Effector memory CD4-positive, alpha-beta T cell (primary cell): ENCODE measurements around the gene RTTN.

Experiments
- DNase-seq, 3 donors: peaks; one replicate each; pipeline ENCODE4 v3.0.0-alpha.2; 2020
- H3K27ac ChIP-seq: 2 replicates; pipeline ENCODE4 v1.7.0; 2013; ENCODE audit warnings: mild to moderate bottlenecking, low read length, moderate library complexity; ENCODE audit not compliant: insufficient read depth, poor library complexity, severe bottlenecking
- H3K27me3 ChIP-seq: replicated peaks from 2 replicates; pipeline ENCODE4 v1.7.0; 2013; ENCODE audit warnings: mild to moderate bottlenecking, low read length; ENCODE audit not compliant: insufficient read depth, control insufficient read depth, poor library complexity, severe bottlenecking
- H3K36me3 ChIP-seq: 2 replicates; pipeline ENCODE4 v1.7.0; 2013; ENCODE audit warnings: mild to moderate bottlenecking, low read length, moderate library complexity; ENCODE audit not compliant: control insufficient read depth, insufficient read depth
- H3K4me1 ChIP-seq: 2 replicates; pipeline ENCODE4 v1.7.0; 2013; ENCODE audit warnings: low read length, mild to moderate bottlenecking; ENCODE audit not compliant: control insufficient read depth, insufficient read depth, poor library complexity, severe bottlenecking
- H3K4me3 ChIP-seq: 2 replicates; pipeline ENCODE4 v1.7.0; 2013; ENCODE audit warnings: low read length, low read depth, mild to moderate bottlenecking; ENCODE audit not compliant: insufficient read depth, poor library complexity, severe bottlenecking
- H3K9me3 ChIP-seq: 2 replicates; pipeline ENCODE4 v1.7.0; 2013; ENCODE audit warnings: mild to moderate bottlenecking, low read length, moderate library complexity; ENCODE audit not compliant: control insufficient read depth

The RTTN gene

DNA sequence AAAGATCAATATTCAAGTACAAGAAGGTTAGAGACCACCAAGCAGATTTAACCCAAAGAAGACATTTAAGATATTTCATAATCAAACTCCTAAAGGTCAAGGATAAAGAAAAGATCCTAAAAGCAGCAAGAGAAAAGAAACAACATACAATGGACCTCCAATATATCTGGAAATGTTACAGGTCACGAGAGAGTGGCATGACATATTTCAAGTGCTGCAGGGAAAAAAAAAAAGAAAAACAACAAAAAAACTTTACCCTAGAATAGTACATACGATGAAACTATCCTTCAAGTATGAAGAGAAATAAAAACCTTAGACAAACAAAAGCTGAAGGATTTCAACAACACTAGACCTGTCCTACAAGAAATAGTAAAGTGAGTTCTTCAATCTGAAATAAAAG is 166.3 kb downstream of the RTTN start:
- Histone ChIP-seq H3K27ac (no peak overlapping the region), H3K9me3 (no peaks in the 10 kb centered on the region), H3K36me3 (peaks cover 6% of the 10 kb centered on the region), H3K4me1 (no peaks in the 10 kb centered on the region), H3K27me3 (no peaks in the 10 kb centered on the region), H3K4me3 (no peak overlapping the region)
- DNase-seq, result no peak

GRCh38 chr18:70037431-70038061 is 167.9 kb downstream of the RTTN start:
- Histone ChIP-seq H3K36me3 (peaks cover 6% of the 10 kb centered on the region), H3K9me3 (no peaks in the 10 kb centered on the region), H3K27me3 (no peaks in the 10 kb centered on the region), H3K4me1 (no peaks in the 10 kb centered on the region), H3K27ac (no peak overlapping the region), H3K4me3 (no peak overlapping the region)
- DNase-seq, result no peak

DNA sequence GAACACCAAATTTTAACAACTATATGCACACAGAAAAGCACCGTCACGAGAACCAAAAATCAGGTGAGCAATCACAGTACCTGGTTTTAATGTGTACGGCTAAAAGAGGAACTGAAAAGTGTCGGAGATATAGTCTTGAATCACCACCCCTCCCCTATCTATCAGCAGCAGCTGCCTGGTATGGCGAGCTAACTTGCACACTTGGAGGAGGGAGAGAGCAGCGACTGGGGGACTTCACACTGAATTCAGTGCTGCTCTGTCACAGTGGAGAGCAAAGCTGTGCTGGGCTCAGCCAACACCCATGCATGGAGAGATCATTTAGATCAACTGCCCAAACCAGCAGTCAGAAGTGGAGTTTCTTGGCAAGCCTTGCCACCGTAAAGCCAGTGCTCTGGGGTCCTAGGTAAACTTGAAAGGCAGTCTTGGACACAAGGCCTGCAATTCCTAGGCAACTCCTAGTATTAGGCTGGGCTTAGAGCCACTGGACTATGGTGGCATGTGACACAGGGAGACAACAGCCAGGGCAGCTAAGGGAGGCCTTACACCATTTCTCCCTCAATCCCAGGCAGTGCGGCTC is 168.6 kb downstream of the RTTN start:
- Histone ChIP-seq H3K36me3 (peaks cover 6% of the 10 kb centered on the region), H3K9me3 (no peaks in the 10 kb centered on the region), H3K27ac (no peak overlapping the region), H3K4me3 (no peak overlapping the region), H3K27me3 (no peaks in the 10 kb centered on the region), H3K4me1 (no peaks in the 10 kb centered on the region)
- DNase-seq, result no peak

DNA sequence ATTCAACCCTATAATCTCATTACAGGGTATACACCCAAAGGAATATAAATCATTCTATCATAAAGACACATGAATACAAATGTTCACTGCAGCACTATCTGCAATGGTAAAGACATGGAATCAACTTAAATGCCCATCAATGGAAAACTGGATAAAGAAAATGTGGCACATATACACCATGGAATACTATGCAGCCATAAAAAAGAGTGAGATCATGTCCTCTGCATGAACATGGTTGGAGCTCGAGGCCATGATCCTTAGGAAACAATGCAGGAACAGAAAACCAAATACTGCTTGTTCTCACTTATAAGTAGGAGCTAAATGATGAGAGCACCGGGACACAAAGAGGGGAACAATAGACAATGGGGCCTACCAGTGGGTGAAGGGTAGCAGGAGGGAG is 169.3 kb downstream of the RTTN start:
- no peaks in the 10 kb centered on the region for H3K4me1 ChIP-seq
- no peaks in the 10 kb centered on the region for H3K9me3 ChIP-seq
- H3K27ac ChIP-seq, result no peak overlapping the region
- DNase-seq, result no peak
- no peaks in the 10 kb centered on the region for H3K27me3 ChIP-seq
- no peak overlapping the region for H3K4me3 ChIP-seq
- peaks cover 6% of the 10 kb centered on the region for H3K36me3 ChIP-seq

DNA sequence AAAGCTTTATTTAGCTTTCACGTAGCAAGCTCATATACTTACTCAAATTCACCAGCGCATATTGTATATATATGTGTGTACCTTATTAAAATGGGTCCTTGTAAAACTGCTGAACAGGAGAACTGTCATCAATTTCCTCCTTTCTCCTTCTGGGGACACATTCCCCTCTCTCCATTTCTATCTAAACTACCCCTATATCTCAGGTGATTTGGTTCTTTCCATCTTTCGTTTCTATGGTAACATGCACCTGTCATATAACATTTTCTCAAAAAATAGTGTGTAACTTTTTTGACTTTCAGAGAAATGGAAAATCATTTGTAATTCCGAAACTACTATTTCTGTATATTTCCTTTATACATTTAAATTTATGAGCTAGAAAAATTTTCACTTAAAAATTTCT is 174.3 kb downstream of the RTTN start:
- Histone ChIP-seq H3K27ac (no peak overlapping the region), H3K36me3 (no peaks in the 10 kb centered on the region), H3K4me3 (no peak overlapping the region), H3K4me1 (no peaks in the 10 kb centered on the region), H3K27me3 (no peaks in the 10 kb centered on the region), H3K9me3 (no peaks in the 10 kb centered on the region)
- DNase-seq, result no peak

GRCh38 chr18:70030728-70031127 is 174.8 kb downstream of the RTTN start:
- Histone ChIP-seq H3K4me1 (no peaks in the 10 kb centered on the region), H3K36me3 (no peaks in the 10 kb centered on the region), H3K4me3 (no peak overlapping the region), H3K27ac (no peak overlapping the region), H3K9me3 (no peaks in the 10 kb centered on the region), H3K27me3 (no peaks in the 10 kb centered on the region)
- no peak for DNase-seq

DNA sequence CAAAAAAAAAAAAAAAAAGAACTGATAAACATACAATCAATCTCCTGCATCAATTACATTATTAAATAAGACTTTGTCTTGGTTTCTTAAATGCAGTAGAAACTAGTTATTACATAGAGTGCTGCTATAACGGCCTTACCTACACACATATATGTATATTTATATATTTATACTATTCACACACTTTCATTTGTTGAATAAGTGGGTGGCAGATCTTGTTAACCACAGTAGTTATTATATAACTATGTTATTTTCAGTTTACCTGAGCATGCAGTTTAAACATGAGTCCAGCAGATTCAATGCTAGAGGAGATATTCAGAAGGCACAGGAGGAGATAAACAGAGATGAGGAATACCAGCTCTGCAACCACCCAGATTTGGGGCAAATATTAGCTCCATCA is 176.3 kb downstream of the RTTN start:
- Histone ChIP-seq H3K9me3 (no peaks in the 10 kb centered on the region), H3K4me1 (no peaks in the 10 kb centered on the region), H3K36me3 (no peaks in the 10 kb centered on the region), H3K27ac (no peak overlapping the region), H3K4me3 (no peak overlapping the region), H3K27me3 (no peaks in the 10 kb centered on the region)
- DNase-seq, result no peak

DNA sequence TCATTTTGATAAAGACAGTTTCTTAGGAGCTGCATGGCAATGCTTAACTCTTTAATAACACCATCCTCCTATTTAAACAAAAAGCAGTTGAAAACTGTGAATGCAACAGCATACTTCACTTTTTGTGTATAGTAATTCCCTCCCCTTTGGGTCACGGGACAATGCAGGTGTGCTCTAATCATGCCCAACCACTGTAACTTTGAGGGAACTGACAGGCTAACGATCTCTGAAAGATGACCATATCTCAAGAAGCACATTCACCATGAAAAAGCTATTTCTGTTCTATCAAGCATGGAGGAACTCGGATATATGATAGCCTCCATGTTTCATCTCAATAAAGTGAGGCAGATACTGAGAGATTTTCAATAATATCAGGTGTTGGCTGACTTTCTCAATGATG is 176.8 kb downstream of the RTTN start:
- Histone ChIP-seq H3K4me3 (no peak overlapping the region), H3K4me1 (no peaks in the 10 kb centered on the region), H3K9me3 (no peaks in the 10 kb centered on the region), H3K27ac (no peak overlapping the region), H3K27me3 (no peaks in the 10 kb centered on the region), H3K36me3 (no peaks in the 10 kb centered on the region)
- DNase-seq, result no peak

DNA sequence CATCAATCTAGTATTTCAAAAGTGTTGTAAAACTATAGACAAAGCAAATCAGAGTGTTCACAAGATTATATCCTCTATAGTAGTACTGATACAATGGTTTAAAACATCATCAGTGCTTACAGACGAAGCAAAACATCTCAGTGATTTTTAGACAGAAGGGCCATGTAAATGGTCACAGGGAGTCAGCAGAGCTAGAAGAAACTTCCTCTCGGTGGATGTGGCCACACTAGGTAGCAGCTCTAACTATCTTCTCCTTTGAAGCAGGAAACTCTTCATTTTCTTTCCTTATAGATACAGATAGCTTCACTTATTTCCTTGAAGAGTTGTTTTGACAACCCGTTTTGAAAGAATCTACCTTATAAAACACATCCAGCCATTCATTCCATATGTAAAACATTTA is 177.4 kb downstream of the RTTN start:
- H3K36me3 ChIP-seq, result no peaks in the 10 kb centered on the region

GRCh38 chr18:70025580-70025979 is 179.9 kb downstream of the RTTN start:
- H3K9me3 ChIP-seq, result no peaks in the 10 kb centered on the region
- H3K4me1 ChIP-seq, result no peaks in the 10 kb centered on the region
- no peaks in the 10 kb centered on the region for H3K36me3 ChIP-seq
- H3K4me3 ChIP-seq, result no peak overlapping the region
- no peaks in the 10 kb centered on the region for H3K27me3 ChIP-seq
- H3K27ac ChIP-seq, result no peak overlapping the region
- DNase-seq, result no peak

More for the DNA sequence above, 177.4 kb downstream of the RTTN start:
- H3K27ac ChIP-seq, result no peak overlapping the region
- H3K4me3 ChIP-seq, result no peak overlapping the region
- H3K4me1 ChIP-seq, result no peaks in the 10 kb centered on the region
- no peak for DNase-seq
- H3K9me3 ChIP-seq, result no peaks in the 10 kb centered on the region
- no peaks in the 10 kb centered on the region for H3K27me3 ChIP-seq
